Trophoblast cell (in vitro differentiated cells and primary cell): ENCODE measurements around the gene CAMTA2.

Experiments
- DNase-seq, 2 donors: peaks; one replicate each; pipeline ENCODE4 v3.0.0-alpha.2; 2016
- H2AFZ ChIP-seq: 2 replicates; pipeline ENCODE4 v1.6.1; 2013; ENCODE audit warnings: low read length, moderate library complexity, mild to moderate bottlenecking; ENCODE audit not compliant: insufficient read depth, poor library complexity
- H2AK5ac ChIP-seq: 2 replicates; pipeline ENCODE4 v1.6.1; 2013; ENCODE audit warnings: mild to moderate bottlenecking, low read length
- H2BK120ac ChIP-seq: 2 replicates; pipeline ENCODE4 v1.6.1; 2013; ENCODE audit warnings: low read length, mild to moderate bottlenecking, moderate library complexity; ENCODE audit not compliant: insufficient read depth, poor library complexity
- H2BK12ac ChIP-seq: 2 replicates; pipeline ENCODE4 v1.6.1; 2013; ENCODE audit warnings: mild to moderate bottlenecking, low read length, moderate library complexity
- H2BK5ac ChIP-seq: 2 replicates; pipeline ENCODE4 v1.6.1; 2013; ENCODE audit warnings: low read length, low read depth, moderate library complexity, mild to moderate bottlenecking; ENCODE audit not compliant: poor library complexity
- H3K14ac ChIP-seq: 2 replicates; pipeline ENCODE4 v1.6.1; 2013; ENCODE audit warnings: mild to moderate bottlenecking, low read length
- H3K18ac ChIP-seq: 2 replicates; pipeline ENCODE4 v1.6.1; 2013; ENCODE audit warnings: mild to moderate bottlenecking, low read length
- H3K23ac ChIP-seq: 2 replicates; pipeline ENCODE4 v1.6.1; 2013; ENCODE audit warnings: low read length
- H3K27ac ChIP-seq: 2 replicates; pipeline ENCODE4 v1.5.1; 2013; ENCODE audit warnings: low read depth, mild to moderate bottlenecking, inconsistent platforms, low read length, moderate library complexity
- H3K27me3 ChIP-seq: 2 replicates; pipeline ENCODE4 v1.6.1; 2013; ENCODE audit warnings: inconsistent platforms, mild to moderate bottlenecking, low read length, moderate library complexity; ENCODE audit not compliant: insufficient read depth
- H3K36me3 ChIP-seq, 2 experiments: 1 replicate in 1 of 2; 2 replicates in 1 of 2; pipeline ENCODE4 v1.6.1; 2013; ENCODE audit warnings: low read length in 2 of 2, mild to moderate bottlenecking in 2 of 2, moderate library complexity in 1 of 2; ENCODE audit not compliant: insufficient read depth in 2 of 2, control insufficient read depth in 1 of 2
- H3K4ac ChIP-seq: 2 replicates; pipeline ENCODE4 v1.6.1; 2013; ENCODE audit warnings: low read depth, mild to moderate bottlenecking, low read length, moderate library complexity
- H3K4me1 ChIP-seq, 2 experiments: 1 replicate in 1 of 2; 2 replicates in 1 of 2; pipeline ENCODE4 v1.6.1; 2013; ENCODE audit warnings: low read length in 2 of 2, mild to moderate bottlenecking in 2 of 2, moderate library complexity in 1 of 2; ENCODE audit not compliant: insufficient read depth in 2 of 2, control insufficient read depth in 1 of 2
- H3K4me2 ChIP-seq: 2 replicates; pipeline ENCODE4 v1.6.1; 2013; ENCODE audit warnings: inconsistent platforms, mild to moderate bottlenecking, low read length, moderate library complexity
- H3K4me3 ChIP-seq: 2 replicates; pipeline ENCODE4 v1.5.1; 2013; ENCODE audit warnings: mild to moderate bottlenecking, low read depth, low read length, inconsistent platforms
- H3K79me1 ChIP-seq: one replicate; pipeline ENCODE4 v1.6.1; 2013; ENCODE audit warnings: low read length
- H3K79me2 ChIP-seq: 2 replicates; pipeline ENCODE4 v1.6.1; 2013; ENCODE audit warnings: low read length, mild to moderate bottlenecking; ENCODE audit not compliant: control insufficient read depth, insufficient read depth, poor library complexity
- H3K9ac ChIP-seq: 2 replicates; pipeline ENCODE4 v1.6.1; 2013; ENCODE audit warnings: mild to moderate bottlenecking, low read length
- H3K9me3 ChIP-seq: 2 replicates; pipeline ENCODE4 v1.6.1; 2013; ENCODE audit warnings: low read depth, mild to moderate bottlenecking, control low read depth, inconsistent platforms, low read length; ENCODE audit not compliant: insufficient read depth
- H4K12ac ChIP-seq: 2 replicates; pipeline ENCODE4 v1.6.1; 2013; ENCODE audit warnings: low read depth, mild to moderate bottlenecking, low read length, moderate library complexity
- H4K8ac ChIP-seq: 2 replicates; pipeline ENCODE4 v1.6.1; 2013; ENCODE audit warnings: low read depth, mild to moderate bottlenecking, low read length, moderate library complexity
- H4K91ac ChIP-seq: one replicate; pipeline ENCODE4 v1.6.1; 2013; ENCODE audit warnings: low read depth, mild to moderate bottlenecking, low read length, moderate library complexity
- WGBS: extraction: QIAGEN DNeasy Blood & Tissue Kit; methylation state at CpG from one replicate; pipeline ENCODE4 v1.1.7; 2013; ENCODE audit warnings: missing lambda C conversion rate; ENCODE audit not compliant: insufficient read length, insufficient coverage; ENCODE audit errors: extremely low coverage; 5-methylcytosine and 5-hydroxymethylcytosine counted together

CAMTA2 gene

GRCh38 chr17:4997302-4998026 lies 10.0 kb upstream of the CAMTA2 start, which contains the start of the genes INCA1 and KIF1C:
Gene INCA1 (minus strand): TSS chr17:4997522. CDS start chr17:4994437, 3,085 bp downstream.
Gene KIF1C (plus strand): TSS chr17:4997950. CDS start chr17:5000247, 2,297 bp downstream.
- peaks cover 16% of the 10 kb centered on the region for H3K79me2 ChIP-seq
- H3K4me2 ChIP-seq = peak within 1 kb of the TSS; percentile 94
- peaks cover 14% of the 10 kb centered on the region for H3K79me1 ChIP-seq
- H2BK12ac ChIP-seq = peak within 1 kb of the TSS; percentile 77
- peak within 1 kb of the TSS; percentile 93 for H3K18ac ChIP-seq
- peak within 1 kb of the TSS; percentile 69 for H4K12ac ChIP-seq
- H4K8ac ChIP-seq = peak within 1 kb of the TSS; percentile 74
- H2AK5ac ChIP-seq = peak within 1 kb of the TSS; percentile 78
- peak within 1 kb of the TSS; percentile 69 for H2BK120ac ChIP-seq
- peak within 1 kb of the TSS; percentile 92 for H3K14ac ChIP-seq
- no CpG with 5 or more reads among the region's 93 CpGs for WGBS
- peak within 1 kb of the TSS; percentile 66 for H3K4ac ChIP-seq
- peak within 1 kb of the TSS; percentile 72 for H2AFZ ChIP-seq
- peak within 1 kb of the TSS; percentile 87 for H3K9ac ChIP-seq
- peak within 1 kb of the TSS; percentile 96 for H2BK5ac ChIP-seq
- peaks cover 21 to 23% of the 10 kb centered on the region in 2 experiments for H3K36me3 ChIP-seq
- peaks cover 1% of the 10 kb centered on the region for H3K9me3 ChIP-seq
- H3K27me3 ChIP-seq = no peaks in the 10 kb centered on the region
- H3K23ac ChIP-seq = no peak within 1 kb of the TSS
- peak within 1 kb of the TSS; percentile 61 for H4K91ac ChIP-seq
- H3K4me1 ChIP-seq = peaks cover 14 to 16% of the 10 kb centered on the region in 2 experiments
- peak within 1 kb of the TSS; percentile 81 for H3K27ac ChIP-seq
- DNase-seq = peak; percentile 92 to 95
- H3K4me3 ChIP-seq = peak within 1 kb of the TSS; percentile 86

- no CpG with 5 or more reads among the region's 6 CpGs for WGBS
- Histone ChIP-seq H3K79me2 (peaks cover 15% of the 10 kb centered on the region), H3K14ac (no peak overlapping the region)
Observed at GRCh38 chr17:4994081-4994595, 6.7 kb upstream of the CAMTA2 start.

GRCh38 chr17:4987767-4988567 lies 492 bp upstream of the CAMTA2 start:
- Histone ChIP-seq H3K36me3 (peaks cover 2% of the 10 kb centered on the region in 2 experiments), H3K14ac (peak overlapping the region; percentile 82), H3K18ac (peak overlapping the region; percentile 24), H3K79me2 (peaks cover 7% of the 10 kb centered on the region), H3K79me1 (peaks cover 14% of the 10 kb centered on the region), H2AK5ac (peak overlapping the region; percentile 74), H3K27ac (no peak overlapping the region), H2BK120ac (peak overlapping the region; percentile 52), H3K23ac (no peak overlapping the region), H2AFZ (peak overlapping the region; percentile 73), H4K8ac (peak overlapping the region; percentile 93), H3K27me3 (no peaks in the 10 kb centered on the region), H3K4me1 (peaks cover 16 to 19% of the 10 kb centered on the region in 2 experiments), H4K12ac (peak overlapping the region; percentile 90), H3K9ac (peak overlapping the region; percentile 59), H4K91ac (peak overlapping the region; percentile 88), H3K9me3 (no peaks in the 10 kb centered on the region), H3K4me3 (peak overlapping the region; percentile 79), H3K4ac (peak overlapping the region; percentile 66), H2BK5ac (peak overlapping the region; percentile 34), H3K4me2 (peak overlapping the region; percentile 81), H2BK12ac (no peak overlapping the region)
- no CpG with 5 or more reads among the region's 30 CpGs for WGBS
- peak in 1 of 2 donors; percentile 7 for DNase-seq

More at GRCh38 chr17:4994081-4994595, 6.7 kb upstream of the CAMTA2 start:
- Histone ChIP-seq H4K91ac (no peak overlapping the region), H2AK5ac (no peak overlapping the region), H2BK5ac (no peak overlapping the region), H3K18ac (no peak overlapping the region), H3K4me1 (peaks cover 11% of the 10 kb centered on the region in 2 experiments), H3K23ac (no peak overlapping the region), H3K9ac (no peak overlapping the region), H3K4ac (no peak overlapping the region), H3K4me2 (no peak overlapping the region), H3K79me1 (peaks cover 14% of the 10 kb centered on the region), H3K27me3 (no peaks in the 10 kb centered on the region), H3K27ac (no peak overlapping the region), H2BK12ac (no peak overlapping the region), H2AFZ (no peak overlapping the region), H4K8ac (no peak overlapping the region), H3K36me3 (no peaks in the 10 kb centered on the region), H3K4me3 (no peak overlapping the region), H2BK120ac (no peak overlapping the region), H4K12ac (no peak overlapping the region), H3K9me3 (peaks cover 1% of the 10 kb centered on the region)
- DNase-seq = no peak

GRCh38 chr17:4986403-4986802 lies 1.1 kb downstream of the CAMTA2 start:
- H3K4me1 ChIP-seq = peaks cover 16 to 19% of the 10 kb centered on the region in 2 experiments
- H3K79me2 ChIP-seq = peaks cover 7% of the 10 kb centered on the region
- H3K9ac ChIP-seq = no peak overlapping the region
- no peak overlapping the region for H3K4me3 ChIP-seq
- H2AFZ ChIP-seq = no peak overlapping the region
- H3K14ac ChIP-seq = no peak overlapping the region
- H3K79me1 ChIP-seq = peaks cover 14% of the 10 kb centered on the region
- no peak overlapping the region for H2BK5ac ChIP-seq
- no peak overlapping the region for H4K91ac ChIP-seq
- peak overlapping the region; percentile 27 for H3K4ac ChIP-seq
- DNase-seq = no peak
- peak overlapping the region; percentile 81 for H3K4me2 ChIP-seq
- peak overlapping the region; percentile 17 for H4K8ac ChIP-seq
- WGBS = no CpG with 5 or more reads among the region's 5 CpGs
- no peak overlapping the region for H3K18ac ChIP-seq
- no peak overlapping the region for H3K23ac ChIP-seq
- H2BK120ac ChIP-seq = no peak overlapping the region
- H2AK5ac ChIP-seq = no peak overlapping the region
- H3K9me3 ChIP-seq = no peaks in the 10 kb centered on the region
- peak overlapping the region; percentile 2 for H4K12ac ChIP-seq
- peaks cover 11 to 16% of the 10 kb centered on the region in 2 experiments for H3K36me3 ChIP-seq
- no peaks in the 10 kb centered on the region for H3K27me3 ChIP-seq
- H2BK12ac ChIP-seq = no peak overlapping the region
- no peak overlapping the region for H3K27ac ChIP-seq
